GM06990 (cell line): Measurements from ENCODE around the gene SRPK1.

Source experiments
- DNase-seq: peaks from one replicate; pipeline ENCODE4 v3.0.0-alpha.2; 2011; ENCODE audit not compliant: insufficient read length; ENCODE audit errors: extremely low read depth
- H3K27me3 ChIP-seq: replicated peaks from 2 replicates; pipeline ENCODE4 v1.6.0; 2011; ENCODE audit warnings: low read length; ENCODE audit not compliant: control insufficient read depth, insufficient read depth
- H3K36me3 ChIP-seq: 2 replicates; pipeline ENCODE4 v1.5.1; 2011; ENCODE audit warnings: low read length; ENCODE audit not compliant: control insufficient read depth, insufficient read depth
- H3K4me3 ChIP-seq: replicated peaks from 2 replicates; pipeline ENCODE4 v1.5.1; 2011; ENCODE audit warnings: low read depth, mild to moderate bottlenecking, control low read depth, low read length
- TF ChIP-seq, protein P1 (sequence below): IDR thresholded peaks from 2 replicates; pipeline ENCODE4 v1.5.1; 2011; ENCODE audit warnings: low read length, control low read depth, mild to moderate bottlenecking, inconsistent platforms; ENCODE audit not compliant: insufficient read depth, poor library complexity, severe bottlenecking

Gene SRPK1

GRCh38 chr6:35797837-35798526 lies 122.9 kb downstream of the SRPK1 start:
- TF ChIP-seq, protein P1, sequence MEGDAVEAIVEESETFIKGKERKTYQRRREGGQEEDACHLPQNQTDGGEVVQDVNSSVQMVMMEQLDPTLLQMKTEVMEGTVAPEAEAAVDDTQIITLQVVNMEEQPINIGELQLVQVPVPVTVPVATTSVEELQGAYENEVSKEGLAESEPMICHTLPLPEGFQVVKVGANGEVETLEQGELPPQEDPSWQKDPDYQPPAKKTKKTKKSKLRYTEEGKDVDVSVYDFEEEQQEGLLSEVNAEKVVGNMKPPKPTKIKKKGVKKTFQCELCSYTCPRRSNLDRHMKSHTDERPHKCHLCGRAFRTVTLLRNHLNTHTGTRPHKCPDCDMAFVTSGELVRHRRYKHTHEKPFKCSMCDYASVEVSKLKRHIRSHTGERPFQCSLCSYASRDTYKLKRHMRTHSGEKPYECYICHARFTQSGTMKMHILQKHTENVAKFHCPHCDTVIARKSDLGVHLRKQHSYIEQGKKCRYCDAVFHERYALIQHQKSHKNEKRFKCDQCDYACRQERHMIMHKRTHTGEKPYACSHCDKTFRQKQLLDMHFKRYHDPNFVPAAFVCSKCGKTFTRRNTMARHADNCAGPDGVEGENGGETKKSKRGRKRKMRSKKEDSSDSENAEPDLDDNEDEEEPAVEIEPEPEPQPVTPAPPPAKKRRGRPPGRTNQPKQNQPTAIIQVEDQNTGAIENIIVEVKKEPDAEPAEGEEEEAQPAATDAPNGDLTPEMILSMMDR, result no peak
- no peaks in the 10 kb centered on the region; the same call in 1 of the 2 replicates for H3K27me3 ChIP-seq
- no peaks in the 10 kb centered on the region for H3K36me3 ChIP-seq
- H3K4me3 ChIP-seq, result no peak overlapping the region
- DNase-seq, result no peak

DNA sequence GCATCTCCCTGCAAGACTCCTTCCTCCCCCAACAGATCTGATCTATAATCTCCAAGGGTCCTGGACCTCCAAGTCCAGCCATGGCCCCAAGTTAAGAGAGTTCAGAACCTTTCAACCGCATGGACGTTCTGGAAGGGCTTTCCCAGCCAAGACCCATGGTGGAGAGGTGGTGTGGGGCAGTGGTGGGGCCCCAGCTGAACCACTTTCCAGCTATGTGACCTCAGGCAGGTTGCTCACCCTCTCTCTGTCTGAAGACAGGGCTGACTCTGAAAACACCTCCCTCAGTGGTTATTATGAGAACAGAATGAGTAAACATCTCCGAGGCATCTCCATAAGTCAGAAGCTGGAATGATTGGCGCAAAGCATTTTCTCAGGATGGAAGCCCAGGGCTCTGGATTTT lies 124.7 kb downstream of the SRPK1 start:
- TF ChIP-seq, protein P1, result no peak
- H3K27me3 ChIP-seq, result no peaks in the 10 kb centered on the region; the same call in 1 of the 2 replicates
- no peak for DNase-seq
- no peaks in the 10 kb centered on the region for H3K36me3 ChIP-seq
- no peak overlapping the region for H3K4me3 ChIP-seq

DNA sequence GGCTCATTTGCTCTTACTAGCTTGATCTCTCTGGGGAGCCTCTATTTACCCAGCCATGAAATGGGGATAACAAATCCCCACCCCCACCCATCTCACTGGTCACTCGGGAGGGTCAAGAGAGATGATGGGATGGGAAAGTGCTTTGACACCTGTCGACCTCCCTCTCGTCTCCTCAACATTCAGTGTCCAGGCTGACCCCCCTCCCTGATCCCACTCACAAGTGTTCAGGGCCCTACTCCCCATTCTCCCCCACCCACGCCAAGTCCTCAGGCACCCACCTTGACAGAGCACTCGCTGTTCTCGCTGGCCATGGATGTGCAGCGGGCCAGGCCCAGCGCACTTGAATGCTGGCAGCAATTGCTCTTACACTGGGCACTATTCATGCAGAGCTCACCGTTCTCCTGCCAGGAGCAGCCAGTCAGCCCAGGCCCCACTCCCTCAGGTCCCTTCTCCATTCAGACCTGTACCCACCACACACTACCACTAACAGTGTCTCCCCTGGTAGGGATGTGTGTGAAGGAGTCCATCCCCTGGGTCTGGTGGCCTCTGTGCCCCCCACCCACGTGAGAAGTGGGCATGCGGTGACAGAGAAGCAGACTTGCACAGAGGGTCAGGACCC lies 125.3 kb downstream of the SRPK1 start:
- no peak overlapping the region for H3K4me3 ChIP-seq
- TF ChIP-seq, protein P1, result no peak
- no peak for DNase-seq
- no peaks in the 10 kb centered on the region for H3K36me3 ChIP-seq
- no peaks in the 10 kb centered on the region; the same call in 1 of the 2 replicates for H3K27me3 ChIP-seq

- no peak overlapping the region for H3K4me3 ChIP-seq
- no peaks in the 10 kb centered on the region for H3K36me3 ChIP-seq
- H3K27me3 ChIP-seq, result no peaks in the 10 kb centered on the region; the same call in 1 of the 2 replicates
- TF ChIP-seq, protein P1, result no peak
- no peak for DNase-seq
Measured at GRCh38 chr6:35794536-35795452, 126.1 kb downstream of the SRPK1 start.

DNA sequence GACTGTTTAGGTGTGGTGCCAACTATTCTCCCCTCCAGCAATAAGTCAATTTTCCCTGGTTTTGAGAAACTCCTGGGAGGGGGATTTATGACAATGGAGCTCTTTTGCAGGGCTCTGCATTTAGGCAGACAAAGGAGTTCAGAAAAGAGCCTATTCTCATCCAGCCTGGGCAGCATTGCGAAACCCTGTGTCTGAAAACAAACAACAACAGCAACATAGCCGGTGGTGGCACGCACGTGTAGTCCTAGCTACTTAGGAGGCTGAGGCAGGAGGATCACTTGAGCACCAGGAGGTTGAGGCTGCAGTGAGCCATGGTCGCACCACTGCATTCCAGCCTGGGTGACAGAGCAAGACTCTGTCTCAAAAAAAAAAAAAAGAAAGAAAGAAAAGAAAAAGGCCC lies 130.2 kb downstream of the SRPK1 start:
- no peak for DNase-seq
- Histone ChIP-seq H3K27me3 (no peaks in the 10 kb centered on the region; the same call in 1 of the 2 replicates), H3K36me3 (no peaks in the 10 kb centered on the region), H3K4me3 (no peak overlapping the region)
- TF ChIP-seq, protein P1, result no peak
